NK-92 treated with Interleukin-12 subunit alpha and Interleukin-12 subunit beta, amount 100 ng/mL, for 24 hours (cell line): Measurements from ENCODE around the gene MUCL3.
"Not testable (repeated sequence)": the region's sequence is repeated elsewhere in the genome, so short reads cannot be mapped to it uniquely, and the experiment has no call there.

ENCODE experiments used
- DNase-seq: peaks from one replicate; lab custom pipeline; 2025; lab: John Stamatoyannopoulos, UW

The MUCL3 gene

DNA sequence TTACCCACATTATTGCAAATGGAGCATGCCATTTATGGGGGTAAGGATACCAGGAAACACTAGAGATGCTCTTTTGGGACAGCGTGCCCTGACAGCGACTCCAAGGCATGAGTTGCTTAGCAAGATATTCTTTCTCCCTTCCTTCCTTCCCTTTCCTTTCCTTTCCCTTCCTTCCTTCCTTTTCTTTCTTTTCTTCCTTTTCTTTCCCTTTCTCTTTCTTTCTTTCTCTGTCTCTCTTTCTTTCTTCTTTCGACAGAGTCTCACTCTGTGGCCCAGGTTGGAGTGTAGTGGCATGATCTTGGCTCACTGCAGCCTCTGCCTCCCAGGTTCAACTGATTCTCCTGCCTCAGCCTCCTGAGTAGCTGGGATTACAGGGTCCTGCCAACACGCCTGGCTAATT, 3.3 kb downstream of the MUCL3 start:
- DNase-seq = no peak

- DNase-seq = no peak
Observed at GRCh38 chr6:30945281-30945680, 4.5 kb downstream of the MUCL3 start.

GRCh38 chr6:30947231-30947630, 6.5 kb downstream of the MUCL3 start:
- DNase-seq = no peak

- no peak for DNase-seq
Observed at GRCh38 chr6:30948811-30949210, 8.0 kb downstream of the MUCL3 start.

- DNase-seq = no peak
Observed at GRCh38 chr6:30951907-30952469, 11.2 kb downstream of the MUCL3 start.

DNA sequence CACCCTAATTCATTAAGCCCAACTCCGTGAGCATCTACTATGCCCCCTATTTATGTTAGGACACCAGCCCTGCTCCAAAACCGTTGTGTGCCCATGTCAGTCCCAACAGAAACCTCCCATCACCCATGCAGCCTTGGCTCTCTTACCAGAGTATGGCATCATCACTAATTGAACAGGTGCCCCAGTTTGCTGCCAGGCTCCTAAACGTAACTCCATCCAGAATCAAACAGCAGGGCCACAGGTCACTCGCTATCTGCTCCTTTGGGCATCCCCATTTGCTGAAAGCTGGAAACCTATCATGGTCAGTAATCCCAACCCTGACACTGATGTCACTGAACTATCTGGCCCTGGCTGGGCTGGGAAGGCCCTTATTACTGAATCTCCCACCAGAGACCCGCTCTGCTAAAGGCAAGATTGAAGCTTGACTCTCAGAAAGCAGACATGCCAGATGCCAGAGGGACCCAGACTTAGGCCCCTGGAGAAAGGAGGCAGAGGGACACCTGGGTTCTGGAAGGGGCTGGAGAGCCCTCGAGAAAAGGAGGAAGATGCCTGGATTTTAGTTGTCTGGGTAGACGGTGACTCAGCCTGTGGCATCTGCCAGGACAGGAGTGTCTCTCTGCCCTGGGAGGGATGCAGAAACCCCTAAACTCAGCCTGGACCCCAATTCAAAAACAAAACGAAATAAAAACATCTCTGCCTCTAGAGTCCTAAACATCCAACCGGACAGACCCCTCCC, 14.0 kb downstream of the MUCL3 start:
- DNase-seq = no peak

DNA sequence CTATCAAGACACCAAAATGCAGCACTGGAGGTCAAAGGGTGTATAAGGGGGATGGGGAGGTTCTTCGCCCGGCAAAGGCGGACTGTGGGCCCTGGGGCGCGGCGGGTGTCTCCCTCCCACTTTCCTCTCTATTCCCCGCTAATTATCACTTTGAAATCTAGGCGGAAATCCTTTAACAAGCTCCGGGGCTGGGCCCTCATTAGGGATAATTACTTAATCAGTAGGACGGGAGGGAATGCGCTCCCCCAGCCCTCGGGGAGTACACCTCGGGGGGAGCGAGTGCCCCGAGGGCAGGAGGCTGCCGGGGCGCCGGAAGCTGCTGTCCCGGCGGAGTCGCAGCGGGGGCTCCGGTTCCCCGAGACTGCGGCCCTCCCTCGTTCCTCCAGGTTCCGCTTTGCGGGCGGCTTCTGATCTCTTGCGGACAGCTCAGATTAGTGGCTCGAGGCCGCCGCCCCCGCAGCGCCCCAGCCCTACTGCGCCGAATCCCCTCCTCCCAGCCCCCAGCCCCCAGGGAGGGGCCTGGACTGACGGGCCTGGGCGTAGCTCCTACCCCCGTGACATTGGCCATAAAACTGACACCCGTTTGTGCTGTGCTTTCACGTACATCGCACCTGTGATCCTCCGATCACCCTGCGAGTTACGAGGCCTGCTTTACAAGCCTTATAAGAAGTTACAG, 14.7 kb downstream of the MUCL3 start:
- no peak for DNase-seq

- DNase-seq = no peak
Observed at GRCh38 chr6:30957716-30958115, 16.9 kb downstream of the MUCL3 start.

DNA sequence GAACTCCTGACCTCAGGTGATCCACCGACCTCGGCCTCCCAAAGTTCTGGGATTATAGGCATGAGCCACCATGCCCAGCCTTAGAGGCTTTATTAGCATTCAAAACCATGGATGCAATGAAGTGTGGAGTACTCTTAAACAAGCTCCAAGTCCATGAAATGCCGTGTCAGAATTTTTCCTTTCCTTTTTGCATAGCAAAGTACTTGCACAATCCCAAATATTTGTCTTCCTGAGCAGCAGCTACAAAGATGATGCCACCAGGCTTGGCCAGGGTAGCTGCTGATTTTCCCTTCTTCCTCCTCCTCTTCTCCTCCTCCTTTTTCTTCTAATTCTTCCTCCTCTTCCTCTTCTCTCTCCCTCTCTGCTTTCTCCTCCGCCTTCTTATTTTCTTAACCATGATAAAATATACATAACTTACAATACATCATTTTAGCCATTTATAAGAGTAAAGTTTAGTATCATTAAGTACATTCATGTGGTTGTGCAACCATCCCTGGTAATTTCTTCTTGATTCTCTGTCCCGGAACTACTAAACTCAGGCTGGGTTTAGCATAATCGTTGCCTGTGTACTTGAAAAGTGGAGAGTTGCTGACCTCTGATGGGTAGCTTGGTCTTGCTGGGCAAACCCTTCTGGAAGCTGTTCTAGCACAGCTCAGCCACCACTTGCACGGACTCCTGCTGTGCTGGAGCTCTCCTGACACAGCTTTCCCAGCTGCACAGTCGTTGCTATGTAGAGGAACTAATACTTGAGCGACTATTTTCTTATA, 20.3 kb downstream of the MUCL3 start:
- no peak for DNase-seq

GRCh38 chr6:30962716-30963115, 21.9 kb downstream of the MUCL3 start:
- no peak for DNase-seq

DNA sequence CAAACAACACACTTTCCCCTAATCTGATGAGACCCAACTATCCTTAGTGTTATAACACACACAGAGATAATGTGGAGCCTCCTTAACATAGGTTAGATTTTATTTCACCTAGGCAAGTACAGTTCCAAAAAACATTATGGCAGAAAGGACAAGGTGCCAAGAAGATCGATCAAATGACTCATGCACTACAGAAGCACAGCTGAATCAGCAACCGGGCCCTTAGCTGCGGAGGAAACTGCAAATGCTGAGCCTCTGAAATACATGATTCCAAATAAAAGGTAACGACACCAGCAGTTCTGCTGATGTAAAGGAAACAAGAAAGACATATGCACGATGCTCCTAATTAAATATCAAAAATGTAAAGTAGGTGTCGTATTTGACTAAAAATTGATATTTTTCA, 22.9 kb downstream of the MUCL3 start:
- DNase-seq = no peak

- peak; percentile 26 for DNase-seq
Observed at GRCh38 chr6:30964075-30964474, 23.3 kb downstream of the MUCL3 start.

- DNase-seq = no peak
Observed at GRCh38 chr6:30965140-30965601, 24.4 kb downstream of the MUCL3 start.

DNA sequence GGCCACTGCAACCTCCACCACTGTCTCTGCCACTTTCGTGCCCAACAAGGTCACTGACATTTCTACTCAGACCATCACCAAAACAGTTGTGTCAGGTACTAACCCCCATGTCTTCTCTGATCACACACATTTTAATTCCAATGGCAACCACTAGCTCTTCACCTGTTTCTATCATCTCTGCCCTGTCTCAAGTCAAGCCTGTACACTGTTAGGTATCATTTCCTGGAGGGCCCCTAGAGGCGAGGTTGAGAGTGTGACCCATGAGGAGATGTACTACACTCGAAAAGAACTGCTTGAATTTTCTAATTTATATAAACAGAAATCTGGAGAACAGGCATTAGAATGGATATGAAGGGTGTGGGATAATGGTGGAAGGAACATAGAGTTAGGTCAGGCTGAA, 25.4 kb downstream of the MUCL3 start:
- no peak for DNase-seq

GRCh38 chr6:30969171-30969570, 28.4 kb downstream of the MUCL3 start:
- DNase-seq = not testable (repeated sequence)

DNA sequence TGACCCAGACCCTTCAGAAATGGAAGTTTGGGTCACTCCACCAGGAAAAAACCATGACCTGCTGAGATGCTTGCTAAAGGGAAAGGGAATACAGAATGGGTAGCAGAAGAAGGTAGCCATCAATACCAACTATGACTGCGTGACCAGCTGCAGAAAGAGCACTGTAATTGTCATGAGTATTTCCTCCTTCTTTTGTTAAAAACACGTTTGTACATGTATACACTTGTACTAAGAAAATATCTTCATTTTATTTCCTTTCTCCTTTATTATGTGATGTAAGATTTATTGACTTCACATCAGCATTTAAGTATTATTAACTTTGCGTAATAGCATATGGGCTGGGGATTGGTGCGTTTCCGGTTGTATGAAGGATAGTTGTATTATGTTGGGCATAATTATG, 30.2 kb downstream of the MUCL3 start:
- DNase-seq = no peak

DNA sequence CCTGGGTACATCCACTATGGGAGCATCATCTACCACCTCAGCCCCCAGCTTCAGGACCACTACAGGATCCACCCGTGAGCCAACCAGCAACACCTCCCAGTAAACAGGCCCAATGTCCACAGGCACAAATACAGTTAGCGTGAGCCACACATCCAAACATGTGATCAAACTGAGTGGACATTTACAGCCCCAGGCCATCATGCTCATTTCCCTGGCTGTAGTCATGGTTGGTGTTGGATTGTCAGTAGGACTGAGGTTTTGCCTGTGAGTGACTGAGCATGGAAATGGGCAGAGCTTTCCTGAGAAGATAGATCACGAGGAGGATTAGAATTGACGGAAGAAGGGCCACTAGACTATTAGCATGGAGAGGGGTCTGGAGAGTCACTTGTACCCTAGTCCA, 32.0 kb downstream of the MUCL3 start:
- no peak for DNase-seq

DNA sequence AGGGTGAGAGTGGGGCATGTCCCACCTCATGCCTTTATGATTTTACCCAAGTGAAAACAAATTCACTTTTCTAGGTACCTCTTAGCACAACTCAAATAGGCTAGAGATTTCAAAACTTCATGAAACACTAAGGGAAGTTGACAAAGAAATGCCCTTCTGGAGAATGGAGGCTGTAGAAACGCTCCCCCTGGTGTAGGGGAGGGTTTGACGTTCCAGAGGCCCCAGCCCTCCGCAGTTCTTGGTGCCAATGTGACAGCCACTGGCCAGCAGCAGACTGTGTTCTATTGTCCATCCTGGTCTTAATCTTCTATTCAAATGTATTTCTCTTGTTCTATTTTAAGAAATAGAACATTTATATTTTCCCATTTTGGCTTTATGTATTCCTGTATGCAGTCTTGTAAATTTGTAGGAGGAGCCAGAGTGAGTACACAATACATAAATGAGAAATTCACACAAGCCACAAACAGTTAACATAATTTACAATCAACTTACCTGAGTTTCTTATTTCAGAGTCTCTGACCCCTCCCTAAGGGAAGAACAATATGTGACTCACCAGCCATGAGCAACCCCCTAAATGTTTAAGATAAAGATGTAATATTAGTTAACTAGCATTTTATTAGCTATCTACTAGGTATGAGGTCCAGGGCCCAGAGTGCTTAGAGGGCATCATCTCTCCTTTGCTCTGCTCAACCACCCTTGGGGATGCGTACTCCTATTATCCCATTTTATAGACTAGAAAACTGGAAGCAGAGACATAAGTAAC, 33.9 kb downstream of the MUCL3 start:
- DNase-seq = no peak

DNA sequence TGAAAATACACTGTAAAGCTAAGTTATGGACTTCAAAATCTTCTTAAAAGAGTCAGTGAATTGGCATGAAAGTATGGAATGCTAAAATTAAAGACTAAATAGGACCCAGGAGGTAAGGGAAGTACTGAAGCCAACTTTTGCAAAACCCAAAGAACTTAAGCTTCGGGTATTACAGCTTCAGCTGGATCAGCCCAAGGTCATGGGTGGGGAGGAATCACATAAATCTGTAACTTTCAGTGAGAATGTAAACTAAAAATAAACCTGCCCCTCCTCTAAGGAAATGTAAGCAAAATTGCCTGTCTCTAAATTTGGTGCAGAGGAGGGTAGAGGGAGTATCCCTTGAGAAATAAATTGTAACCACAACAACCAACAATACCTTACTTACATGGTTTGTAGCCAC, 38.4 kb downstream of the MUCL3 start:
- DNase-seq = no peak

DNA sequence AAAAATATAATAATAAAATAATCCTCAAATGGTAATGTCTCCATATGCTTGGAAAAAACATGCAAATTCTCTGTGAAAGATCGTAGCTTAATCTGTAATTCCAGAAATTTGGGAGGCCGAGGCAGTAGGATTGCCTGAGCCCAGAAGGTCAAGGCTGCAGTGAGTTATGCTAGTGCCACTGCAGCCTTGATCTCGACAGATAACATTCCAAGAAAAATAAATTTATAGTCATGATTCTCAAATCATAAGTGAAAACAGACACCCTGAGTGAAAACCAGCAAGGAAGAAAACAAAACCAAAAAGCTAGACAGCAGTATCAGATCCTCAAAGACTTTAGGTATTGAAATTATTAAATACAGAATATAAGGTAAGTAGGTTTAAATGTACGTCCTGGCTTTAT, 38.9 kb downstream of the MUCL3 start:
- DNase-seq = no peak

DNA sequence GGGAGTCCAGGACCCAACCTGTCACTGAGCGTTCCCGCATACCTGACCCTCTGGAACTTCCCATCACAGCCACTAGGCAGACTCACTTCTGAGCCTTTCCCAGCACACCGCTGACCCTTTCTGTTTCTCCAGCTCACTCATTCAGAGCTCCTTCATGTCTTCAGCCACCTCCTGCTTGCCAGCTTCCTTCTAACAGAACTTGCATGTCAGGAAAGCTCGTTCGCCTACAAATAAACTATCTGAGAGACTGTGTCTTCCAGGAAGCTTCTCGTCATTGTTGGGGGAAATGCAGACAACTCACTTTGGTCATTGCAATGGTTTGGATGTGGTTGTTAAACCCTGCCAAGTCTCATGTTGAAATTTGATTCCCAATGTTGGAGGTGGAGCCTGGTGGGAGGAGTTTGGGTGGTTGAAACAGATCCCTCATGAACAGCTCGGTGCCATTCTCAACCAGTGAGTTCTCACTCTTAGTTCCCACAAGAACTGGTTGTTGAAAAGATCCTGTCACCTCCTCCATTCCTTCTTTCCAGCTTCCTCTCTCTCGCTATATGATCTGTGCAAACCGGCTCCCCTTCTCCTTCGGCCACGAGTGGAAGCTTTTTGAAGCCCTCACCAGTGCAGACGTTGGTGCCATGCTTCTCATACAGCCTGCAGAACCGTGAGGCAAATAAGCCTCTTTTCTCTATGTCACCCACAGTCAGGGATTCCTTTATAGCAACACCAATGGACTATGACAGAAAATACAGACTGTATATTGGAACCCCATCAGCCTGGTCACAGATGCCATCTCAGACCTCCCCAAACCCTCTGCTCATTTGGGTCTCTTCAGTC, 41.4 kb downstream of the MUCL3 start:
- no peak for DNase-seq
